Mammary epithelial cell (primary cell): ENCODE measurements around the gene MB.

Experiments
- EZH2 ChIP-seq: IDR thresholded peaks from 2 replicates; pipeline ENCODE4 v1.6.1; 2012; ENCODE audit warnings: low read length, inconsistent platforms, borderline replicate concordance
- TF ChIP-seq, protein P1 (sequence below), 2 donors: IDR thresholded peaks in 1 of 2; conservative IDR thresholded peaks in 1 of 2; 2 replicates each; pipeline ENCODE4 v1.5.1; 2011 to 2012; ENCODE audit warnings: inconsistent platforms in 2 of 2, low read length in 2 of 2, mild to moderate bottlenecking in 2 of 2, control low read depth in 1 of 2, low read depth in 1 of 2; ENCODE audit not compliant: insufficient read depth in 1 of 2; ENCODE audit errors: extremely low read depth in 1 of 2

- TF ChIP-seq, protein P1, sequence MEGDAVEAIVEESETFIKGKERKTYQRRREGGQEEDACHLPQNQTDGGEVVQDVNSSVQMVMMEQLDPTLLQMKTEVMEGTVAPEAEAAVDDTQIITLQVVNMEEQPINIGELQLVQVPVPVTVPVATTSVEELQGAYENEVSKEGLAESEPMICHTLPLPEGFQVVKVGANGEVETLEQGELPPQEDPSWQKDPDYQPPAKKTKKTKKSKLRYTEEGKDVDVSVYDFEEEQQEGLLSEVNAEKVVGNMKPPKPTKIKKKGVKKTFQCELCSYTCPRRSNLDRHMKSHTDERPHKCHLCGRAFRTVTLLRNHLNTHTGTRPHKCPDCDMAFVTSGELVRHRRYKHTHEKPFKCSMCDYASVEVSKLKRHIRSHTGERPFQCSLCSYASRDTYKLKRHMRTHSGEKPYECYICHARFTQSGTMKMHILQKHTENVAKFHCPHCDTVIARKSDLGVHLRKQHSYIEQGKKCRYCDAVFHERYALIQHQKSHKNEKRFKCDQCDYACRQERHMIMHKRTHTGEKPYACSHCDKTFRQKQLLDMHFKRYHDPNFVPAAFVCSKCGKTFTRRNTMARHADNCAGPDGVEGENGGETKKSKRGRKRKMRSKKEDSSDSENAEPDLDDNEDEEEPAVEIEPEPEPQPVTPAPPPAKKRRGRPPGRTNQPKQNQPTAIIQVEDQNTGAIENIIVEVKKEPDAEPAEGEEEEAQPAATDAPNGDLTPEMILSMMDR (conservative IDR thresholded peaks at IDR 0.05 in 1 of 2, IDR thresholded peaks at IDR 0.05 in 1 of 2; ENCODE audit: extremely low read depth in 1 of 2, insufficient read depth in 1 of 2, low read depth in 1 of 2, low read length in 2 of 2): no peak
- no peak for TF ChIP-seq EZH2
Measured at GRCh38 chr22:35594686-35595085, 22.4 kb downstream of the MB start.
